GM21390 (cell line): ENCODE data around the gene GJB5.

Experiments
- ATAC-seq: cut with Tn5 transposase; IDR thresholded peaks from one replicate; pipeline ENCODE4 v1.9.1; 2021; ENCODE audit not compliant: unreplicated experiment

The GJB5 gene

GRCh38 chr1:34744851-34745250 lies 10.0 kb upstream of the GJB5 start:
- no peak for ATAC-seq

- no peak for ATAC-seq
Measured at GRCh38 chr1:34745666-34746065, 9.2 kb upstream of the GJB5 start.

- no peak for ATAC-seq
Measured at GRCh38 chr1:34746101-34746500, 8.7 kb upstream of the GJB5 start.

GRCh38 chr1:34746785-34747637 lies 7.8 kb upstream of the GJB5 start:
- ATAC-seq = no peak

GRCh38 chr1:34747638-34747941 lies 7.3 kb upstream of the GJB5 start:
- ATAC-seq = no peak

GRCh38 chr1:34749992-34750391 lies 4.9 kb upstream of the GJB5 start:
- no peak for ATAC-seq

GRCh38 chr1:34750610-34751009 lies 4.2 kb upstream of the GJB5 start:
- ATAC-seq = no peak

- no peak for ATAC-seq
Measured at GRCh38 chr1:34753163-34753562, 1.7 kb upstream of the GJB5 start.

- ATAC-seq = no peak
Measured at GRCh38 chr1:34755961-34756360, 1.1 kb downstream of the GJB5 start.

- no peak for ATAC-seq
Measured at GRCh38 chr1:34757386-34757785, 2.5 kb downstream of the GJB5 start.

GRCh38 chr1:34758751-34759150 lies 3.9 kb downstream of the GJB5 start:
- ATAC-seq = no peak

- ATAC-seq = no peak
Measured at GRCh38 chr1:34759503-34760357, 4.9 kb downstream of the GJB5 start, which contains the start of gene GJB4. Gene GJB4 (plus strand): TSS chr1:34759740. CDS start chr1:34761255, 1,515 bp downstream.

- ATAC-seq = no peak
Measured at GRCh38 chr1:34761176-34761761, 6.4 kb downstream of the GJB5 start.

- no peak for ATAC-seq
Measured at GRCh38 chr1:34761776-34762307, 7.0 kb downstream of the GJB5 start.

GRCh38 chr1:34762474-34763141 lies 7.8 kb downstream of the GJB5 start:
- no peak for ATAC-seq

GRCh38 chr1:34763142-34763781 lies 8.4 kb downstream of the GJB5 start:
- no peak for ATAC-seq

GRCh38 chr1:34768856-34769255 lies 14.0 kb downstream of the GJB5 start:
- ATAC-seq = no peak

GRCh38 chr1:34770891-34771504 lies 16.2 kb downstream of the GJB5 start:
- no peak for ATAC-seq

- ATAC-seq = no peak
Measured at GRCh38 chr1:34771573-34772371, 16.9 kb downstream of the GJB5 start.
